Activated naive CD4-positive, alpha-beta T cell treated with anti-CD3 and anti-CD28 coated beads for 36 hours (primary cell): ENCODE measurements around the gene DENND1C. TPM values are rescaled to one million over a fixed set of nuclear protein-coding genes. Genes with fewer than 3 reads are reported as not detected.

ENCODE experiments used
- CTCF ChIA-PET: fragments of 350-600 bp; sonication (Branson Sonifier 250); formaldehyde crosslinking; loops from one replicate; lab custom pipeline; 2021; ENCODE audit warnings: antibody characterized with exemption; lab: Charles Lee
- DNase-seq: peaks from one replicate; pipeline ENCODE4 v3.0.0-alpha.2; 2020
- H3K27ac Mint-ChIP-seq: one replicate; pipeline ENCODE4 v1.8.0; 2021; ENCODE audit warnings: mild to moderate bottlenecking, mixed read lengths
- H3K27me3 Mint-ChIP-seq: one replicate; pipeline ENCODE4 v1.8.0; 2021; ENCODE audit warnings: low read depth, mixed read lengths
- H3K36me3 Mint-ChIP-seq: one replicate; pipeline ENCODE4 v1.8.0; 2021; ENCODE audit warnings: low read depth, mixed read lengths
- H3K4me1 Mint-ChIP-seq: one replicate; pipeline ENCODE4 v1.8.0; 2021; ENCODE audit warnings: low read depth, mixed read lengths
- H3K4me3 Mint-ChIP-seq: one replicate; pipeline ENCODE4 v1.8.0; 2021; ENCODE audit warnings: mild to moderate bottlenecking, moderate library complexity, mixed read lengths
- H3K9me3 Mint-ChIP-seq: one replicate; pipeline ENCODE4 v1.8.0; 2021; ENCODE audit warnings: mixed read lengths
- intact Hi-C: fragments of 100-400 bp; cut with micrococcal nuclease; formaldehyde crosslinking; loops from one replicate; pipeline ENCODE4 v1.15.1; 2023
- total RNA-seq, 2 experiments: library from RNA; stranded (reverse); gene quantifications; one replicate each; pipeline ENCODE4 v1.2.3, GENCODE V29; 2021

Gene DENND1C
- total RNA-seq, 2 experiments from 2014 or later = 55.7 to 57.9 TPM

- intact Hi-C loops = no loop called here
- Mint-ChIP-seq H3K27me3 (no peaks in the 10 kb centered on the region), H3K4me1 (no peaks in the 10 kb centered on the region), H3K4me3 (no peak overlapping the region), H3K27ac (no peak overlapping the region), H3K36me3 (peaks cover 24% of the 10 kb centered on the region), H3K9me3 (no peaks in the 10 kb centered on the region)
- no peak for DNase-seq
- CTCF ChIA-PET = interaction anchor here (1.1 kb wide), 1 partner anchor 32 kb away, joined by 3 read pairs; no protein-coding TSS in a partner anchor
These were observed 8.9 kb downstream of the DENND1C start for GRCh38 chr19:6472713-6473112.

GRCh38 chr19:6471076-6471475, 10.5 kb downstream of the DENND1C start:
- Mint-ChIP-seq H3K4me3 (no peak overlapping the region), H3K27ac (no peak overlapping the region), H3K4me1 (no peaks in the 10 kb centered on the region), H3K9me3 (no peaks in the 10 kb centered on the region), H3K36me3 (peaks cover 18% of the 10 kb centered on the region), H3K27me3 (no peaks in the 10 kb centered on the region)
- no peak for DNase-seq
- CTCF ChIA-PET = interaction anchor here (0.6 to 0.7 kb wide), 2 partner anchors 26 to 411 kb away, joined by 3 read pairs; no protein-coding TSS in a partner anchor
- intact Hi-C loops = no loop called here

- DNase-seq = no peak
- CTCF ChIA-PET = interaction anchor here (0.7 kb wide), 1 partner anchor 27 kb away, joined by 3 read pairs; no protein-coding TSS in a partner anchor
- Mint-ChIP-seq H3K9me3 (no peaks in the 10 kb centered on the region), H3K27ac (no peak overlapping the region), H3K27me3 (no peaks in the 10 kb centered on the region), H3K36me3 (peaks cover 16% of the 10 kb centered on the region), H3K4me1 (peaks cover under 1% of the 10 kb centered on the region), H3K4me3 (no peak overlapping the region)
- intact Hi-C loops = no loop called here
These were observed 11.4 kb downstream of the DENND1C start for GRCh38 chr19:6470173-6470572.

GRCh38 chr19:6467384-6467783, 14.2 kb downstream of the DENND1C start:
- DNase-seq = no peak
- Mint-ChIP-seq H3K4me3 (no peak overlapping the region), H3K9me3 (no peaks in the 10 kb centered on the region), H3K4me1 (peaks cover 11% of the 10 kb centered on the region), H3K27me3 (no peaks in the 10 kb centered on the region), H3K27ac (peak overlapping the region; percentile 76), H3K36me3 (peaks cover 11% of the 10 kb centered on the region)
- CTCF ChIA-PET = no interaction called here
- intact Hi-C loops = no loop called here

- H3K27ac Mint-ChIP-seq = peak overlapping the region; percentile 56
- no peaks in the 10 kb centered on the region for H3K9me3 Mint-ChIP-seq
- CTCF ChIA-PET = no interaction called here
- H3K4me3 Mint-ChIP-seq = no peak overlapping the region
- intact Hi-C loops = no loop called here
- peaks cover 11% of the 10 kb centered on the region for H3K4me1 Mint-ChIP-seq
- no peaks in the 10 kb centered on the region for H3K27me3 Mint-ChIP-seq
- H3K36me3 Mint-ChIP-seq = peaks cover 11% of the 10 kb centered on the region
- DNase-seq = no peak
These were observed 14.9 kb downstream of the DENND1C start for GRCh38 chr19:6466526-6467248.

- H3K27ac Mint-ChIP-seq = no peak overlapping the region
- intact Hi-C loops = no loop called here
- H3K27me3 Mint-ChIP-seq = no peaks in the 10 kb centered on the region
- no peak overlapping the region for H3K4me3 Mint-ChIP-seq
- no peaks in the 10 kb centered on the region for H3K9me3 Mint-ChIP-seq
- CTCF ChIA-PET = no interaction called here
- no peak for DNase-seq
- peaks cover 9% of the 10 kb centered on the region for H3K36me3 Mint-ChIP-seq
- H3K4me1 Mint-ChIP-seq = peaks cover 11% of the 10 kb centered on the region
These were observed 15.9 kb downstream of the DENND1C start for GRCh38 chr19:6465663-6466062.

- Mint-ChIP-seq H3K27ac (no peak overlapping the region), H3K36me3 (peaks cover 6% of the 10 kb centered on the region), H3K4me1 (peaks cover 14% of the 10 kb centered on the region), H3K9me3 (no peaks in the 10 kb centered on the region), H3K27me3 (no peaks in the 10 kb centered on the region), H3K4me3 (peak overlapping the region; percentile 34)
- CTCF ChIA-PET = no interaction called here
- intact Hi-C loops = no loop called here
- no peak for DNase-seq
These were observed 16.6 kb downstream of the DENND1C start for GRCh38 chr19:6465006-6465405.

GRCh38 chr19:6464070-6464873, 17.3 kb downstream of the DENND1C start, which contains the start of gene CRB3:
Gene CRB3 (plus strand): TSS chr19:6464271. CDS start chr19:6464702, 431 bp downstream.
- Mint-ChIP-seq H3K4me3 (peak within 1 kb of the TSS; percentile 60), H3K4me1 (peaks cover 15% of the 10 kb centered on the region), H3K36me3 (peaks cover 6% of the 10 kb centered on the region), H3K27ac (no peak within 1 kb of the TSS), H3K27me3 (no peaks in the 10 kb centered on the region), H3K9me3 (no peaks in the 10 kb centered on the region)
- DNase-seq = peak; percentile 59
- CTCF ChIA-PET = no interaction called here
- intact Hi-C loops = loop anchor here (5.0 kb wide), 1 partner anchor 338 kb away; no protein-coding TSS in a partner anchor

GRCh38 chr19:6460099-6460884, 21.3 kb downstream of the DENND1C start:
- CTCF ChIA-PET = no interaction called here
- Mint-ChIP-seq H3K4me1 (peaks cover 22% of the 10 kb centered on the region), H3K36me3 (peaks cover 10% of the 10 kb centered on the region), H3K9me3 (peaks cover 6% of the 10 kb centered on the region), H3K4me3 (peak overlapping the region; percentile 90), H3K27me3 (no peaks in the 10 kb centered on the region), H3K27ac (peak overlapping the region; percentile 78)
- DNase-seq = peak; percentile 98
- intact Hi-C loops = loop anchor here (1.0 to 5.0 kb wide), 11 partner anchors 21 to 556 kb away; partner anchors contain the start of genes CLPP, DENND1C, GPR108 and GTF2F1

GRCh38 chr19:6459262-6460098, 22.1 kb downstream of the DENND1C start, which contains the start of gene SLC25A23:
Gene SLC25A23 (minus strand): TSS chr19:6459792. CDS start chr19:6459628, 164 bp downstream.
- H3K4me3 Mint-ChIP-seq = peak within 1 kb of the TSS; percentile 90
- peaks cover 18% of the 10 kb centered on the region for H3K36me3 Mint-ChIP-seq
- CTCF ChIA-PET = interaction anchor here (1.0 kb wide), 1 partner anchor 22 kb away, joined by 3 read pairs; the partner anchor contains the start of gene DENND1C
- H3K4me1 Mint-ChIP-seq = peaks cover 15% of the 10 kb centered on the region
- DNase-seq = peak; percentile 68
- intact Hi-C loops = loop anchor here (1.0 to 5.0 kb wide), 11 partner anchors 22 to 555 kb away; partner anchors contain the start of genes CLPP, DENND1C, GPR108 and GTF2F1
- no peaks in the 10 kb centered on the region for H3K27me3 Mint-ChIP-seq
- peak within 1 kb of the TSS; percentile 78 for H3K27ac Mint-ChIP-seq
- peaks cover 13% of the 10 kb centered on the region for H3K9me3 Mint-ChIP-seq

GRCh38 chr19:6458695-6459261, 22.8 kb downstream of the DENND1C start:
- no peak for DNase-seq
- peaks cover 25% of the 10 kb centered on the region for H3K36me3 Mint-ChIP-seq
- peaks cover 19% of the 10 kb centered on the region for H3K9me3 Mint-ChIP-seq
- intact Hi-C loops = no loop called here
- H3K27ac Mint-ChIP-seq = no peak overlapping the region
- peak overlapping the region; percentile 67 for H3K4me3 Mint-ChIP-seq
- H3K4me1 Mint-ChIP-seq = peaks cover 12% of the 10 kb centered on the region
- no peaks in the 10 kb centered on the region for H3K27me3 Mint-ChIP-seq
- CTCF ChIA-PET = interaction anchor here (1.0 kb wide), 1 partner anchor 23 kb away, joined by 3 read pairs; the partner anchor contains the start of gene DENND1C
